RPMI8226 (cell line): ENCODE data around the gene CD8A.
A peak's percentile ranks its signal among the peaks of the same experiment; 100 is the strongest.
"Not testable (repeated sequence)": the region's sequence is repeated elsewhere in the genome, so short reads cannot be mapped to it uniquely, and the experiment has no call there.

ENCODE experiments used
- DNase-seq: peaks from one replicate; pipeline ENCODE4 v3.0.0-alpha.2; 2015

The CD8A gene

DNA sequence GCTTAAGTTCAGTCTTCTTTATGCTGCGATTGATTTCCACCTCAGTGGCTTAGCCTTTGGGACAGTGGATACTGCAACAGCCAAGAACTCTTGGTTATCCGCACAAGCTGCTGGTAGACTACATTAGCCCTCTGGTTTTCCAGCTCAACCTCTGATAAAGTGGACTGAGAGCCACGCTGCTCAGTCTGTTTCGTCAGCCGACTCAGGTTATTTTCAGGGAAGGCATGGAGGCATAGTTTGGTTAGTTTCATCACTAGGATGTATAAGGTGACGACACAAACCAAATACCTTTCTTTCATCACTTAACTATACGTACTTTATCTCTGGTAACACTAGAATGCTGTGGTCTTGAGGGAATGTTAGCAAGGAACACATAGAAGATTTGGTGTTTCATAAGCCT lies 14.2 kb downstream of the CD8A start:
- DNase-seq, result no peak

DNA sequence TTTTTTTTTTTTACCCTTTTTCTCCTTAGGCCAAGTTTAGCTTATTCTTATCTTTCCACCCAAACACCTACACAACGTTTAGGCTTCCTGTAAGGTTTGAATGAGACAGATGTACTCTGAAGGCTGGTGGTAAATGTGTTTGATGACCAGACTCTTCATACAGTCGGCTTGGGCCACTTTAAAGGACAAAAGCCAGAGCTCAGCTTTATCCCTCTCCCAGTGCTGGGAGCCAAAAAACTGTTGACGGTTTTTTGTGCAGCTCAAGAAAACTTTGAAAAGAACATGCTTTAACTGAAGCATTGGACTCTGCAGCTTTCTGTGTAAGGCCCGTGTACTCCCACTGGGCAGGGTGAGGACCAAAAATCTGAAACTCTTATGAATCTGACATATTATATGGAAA lies 15.4 kb downstream of the CD8A start:
- no peak for DNase-seq

DNA sequence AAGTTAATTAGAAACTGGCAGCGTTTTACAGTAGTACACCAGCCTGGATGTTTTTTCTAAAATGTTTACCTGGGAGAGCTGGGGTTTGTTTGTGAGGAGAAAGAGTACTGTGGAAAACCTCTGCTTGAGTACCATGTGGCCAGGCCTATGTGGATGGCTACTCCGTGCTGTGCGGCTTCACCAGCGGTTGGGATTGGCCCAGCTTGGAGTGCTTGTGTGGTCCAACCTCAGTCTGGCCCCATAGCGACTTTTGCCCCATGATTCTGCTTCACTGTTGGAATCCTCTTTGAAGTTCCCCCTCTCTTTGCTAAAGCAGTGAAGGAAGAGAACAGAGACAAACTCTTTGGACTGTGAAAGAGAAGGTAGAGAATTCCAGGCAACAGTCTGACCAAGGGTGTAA lies 15.9 kb downstream of the CD8A start:
- DNase-seq, result no peak

DNA sequence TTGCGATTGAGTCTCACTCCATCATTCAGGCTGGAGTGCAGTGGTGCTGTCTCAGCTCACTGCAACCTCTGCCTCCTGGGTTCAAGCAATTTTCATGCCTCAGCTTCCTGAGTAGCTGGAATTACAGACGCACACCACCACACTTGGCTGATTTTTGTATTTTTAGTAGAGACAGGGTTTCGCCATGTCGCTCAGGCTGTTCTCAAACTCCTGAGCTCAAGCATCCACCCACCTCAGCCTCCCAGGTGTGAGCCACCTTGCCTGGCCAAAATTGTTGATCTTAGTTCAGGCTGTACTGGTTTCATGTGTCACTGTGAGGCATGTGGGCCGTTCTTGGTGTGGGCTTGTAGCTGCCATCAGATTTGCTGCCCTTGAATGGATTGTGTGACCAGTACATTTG lies 18.1 kb downstream of the CD8A start:
- no peak for DNase-seq

DNA sequence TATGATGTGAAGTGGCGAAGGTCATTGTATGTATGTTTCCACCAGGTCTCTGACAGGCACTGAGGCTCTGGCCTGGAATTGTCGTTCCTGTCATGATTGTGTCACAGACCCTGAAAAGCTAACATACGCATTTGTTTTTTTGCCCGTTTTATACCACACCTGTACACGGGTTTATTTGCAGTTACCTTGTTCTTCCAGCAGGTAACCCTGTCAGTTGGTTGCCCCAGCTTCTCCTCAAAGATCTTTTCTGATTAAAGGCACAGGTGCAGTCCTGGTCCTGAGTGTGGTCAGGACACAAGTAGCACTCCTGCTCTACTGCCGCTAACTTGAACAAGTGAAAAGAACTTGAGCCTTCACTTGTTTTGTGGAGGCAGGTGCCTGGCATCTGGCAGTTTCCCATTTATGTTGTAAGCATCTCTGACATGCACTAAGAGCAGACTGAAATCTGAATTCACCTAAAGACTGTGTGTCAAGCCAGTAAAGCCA lies 19.9 kb downstream of the CD8A start:
- no peak for DNase-seq

DNA sequence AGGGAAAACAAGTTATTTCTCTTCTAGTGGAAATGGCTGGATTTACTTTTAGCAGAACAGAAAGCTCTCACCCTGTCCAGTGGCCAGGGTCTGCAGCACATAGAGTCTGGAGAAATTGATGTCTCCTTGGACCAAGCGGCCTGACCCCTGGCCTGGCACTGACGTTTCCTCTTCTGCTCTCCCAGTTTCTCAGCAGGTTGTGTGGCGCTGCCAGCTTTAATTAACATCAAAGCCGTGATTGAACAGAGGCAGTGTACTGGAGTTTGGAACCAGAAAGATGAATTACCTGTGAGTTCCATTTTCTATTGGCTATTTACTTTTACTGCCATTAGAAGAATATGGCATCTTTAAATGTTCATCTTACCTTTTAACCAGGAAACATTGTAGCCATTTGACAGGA lies 20.9 kb downstream of the CD8A start:
- DNase-seq, result no peak

DNA sequence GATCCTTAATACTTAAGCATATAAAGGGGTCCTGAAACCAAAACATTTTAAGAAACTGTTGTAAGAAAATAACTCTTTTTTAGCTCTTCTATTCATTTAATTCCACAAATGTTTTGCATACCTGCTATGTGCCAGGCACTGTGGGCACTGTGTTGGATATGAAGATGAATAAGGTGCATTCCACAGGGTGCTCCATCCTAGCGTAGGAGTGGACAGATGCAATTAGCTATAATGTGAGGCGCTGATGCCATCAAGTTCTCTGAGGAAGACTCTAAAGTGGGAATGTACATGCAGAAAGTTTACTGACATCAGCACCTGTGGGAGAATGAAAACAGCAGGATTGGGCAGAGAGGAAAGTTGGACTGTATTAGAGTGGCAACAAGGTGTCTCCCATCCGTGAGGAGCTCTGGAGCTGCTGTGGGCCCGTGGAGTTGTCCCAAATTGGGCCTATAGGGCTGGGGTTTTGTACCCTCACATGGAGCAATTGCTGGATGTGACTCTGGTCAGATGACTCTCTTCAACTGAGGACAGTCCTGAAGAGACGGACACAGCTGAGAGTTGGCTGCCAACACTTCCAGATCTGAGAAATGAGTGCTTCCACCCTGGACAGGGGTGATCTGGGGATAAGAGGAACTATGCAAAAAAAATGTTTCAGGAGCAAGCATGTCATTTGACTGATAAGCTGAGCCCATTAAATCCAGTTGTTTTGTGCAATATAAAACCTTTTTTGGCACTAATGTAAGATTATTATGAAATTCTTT lies 22.3 kb downstream of the CD8A start:
- no peak for DNase-seq

DNA sequence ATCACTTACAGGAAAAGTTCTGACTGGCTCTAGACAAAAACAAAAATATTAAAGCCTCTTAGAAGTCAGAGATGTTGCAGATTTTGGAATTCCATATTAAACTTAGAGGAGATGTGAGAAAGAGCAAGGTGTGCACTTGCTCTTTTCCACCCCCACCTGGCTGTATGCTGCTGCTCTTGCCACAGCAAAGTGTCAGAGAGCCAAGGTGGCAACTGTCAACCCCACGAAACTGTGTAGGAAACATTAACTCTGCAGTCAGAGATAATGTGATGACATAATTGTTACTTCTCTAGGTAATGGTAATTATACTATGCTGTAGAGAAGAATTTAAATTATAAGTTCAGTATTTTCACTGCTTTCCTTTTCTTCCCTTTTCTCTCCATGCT lies 25.4 kb downstream of the CD8A start:
- no peak for DNase-seq

DNA sequence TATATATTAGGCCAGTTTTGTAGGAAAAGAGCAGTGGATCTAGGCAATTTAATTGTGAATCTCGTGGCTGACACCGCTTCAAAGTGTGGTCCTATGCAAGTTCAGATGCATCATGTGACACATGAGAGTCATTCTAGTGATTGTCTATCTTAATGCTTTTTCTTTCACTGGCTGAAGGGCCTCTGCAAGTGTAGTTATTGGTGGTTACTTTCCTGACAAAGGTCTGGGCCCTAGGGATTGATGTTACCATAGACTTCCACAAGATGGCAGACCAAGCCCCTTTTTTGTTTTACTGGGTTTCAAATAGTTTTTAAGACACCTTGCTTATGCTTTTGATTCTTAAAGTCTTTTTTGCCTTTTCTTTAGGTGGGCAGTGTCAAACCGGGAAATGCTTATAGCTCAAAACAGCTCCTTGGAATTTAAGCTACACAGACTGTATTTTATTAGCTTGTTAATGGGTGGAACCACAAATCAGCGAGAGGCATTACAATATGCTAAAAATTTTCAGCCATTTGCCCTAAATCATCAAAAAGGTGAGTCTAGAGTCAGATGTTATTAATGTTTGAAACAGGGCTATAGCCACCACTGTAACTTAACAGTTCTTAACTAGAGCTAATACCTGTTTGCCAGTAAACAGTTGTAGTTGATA lies 25.9 kb downstream of the CD8A start:
- DNase-seq, result peak; percentile 59

DNA sequence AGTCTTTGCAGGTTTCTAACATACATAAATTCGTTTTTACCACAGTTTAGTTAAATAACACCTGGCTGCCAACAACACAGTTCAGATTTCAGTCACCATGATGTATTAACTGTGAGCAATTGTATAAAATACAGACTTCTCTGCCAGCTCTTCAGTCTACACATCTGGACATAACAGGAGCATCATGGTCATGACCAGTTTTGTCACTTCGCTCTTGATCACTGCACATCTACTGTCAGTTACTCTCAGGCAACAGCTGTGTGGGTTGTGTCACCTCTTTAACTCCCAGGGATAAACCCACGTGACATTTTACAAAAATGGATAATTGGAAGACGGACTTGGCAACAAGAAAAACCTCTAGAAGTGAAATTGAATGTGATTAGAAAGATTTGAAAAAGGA lies 30.3 kb downstream of the CD8A start:
- DNase-seq, result no peak

DNA sequence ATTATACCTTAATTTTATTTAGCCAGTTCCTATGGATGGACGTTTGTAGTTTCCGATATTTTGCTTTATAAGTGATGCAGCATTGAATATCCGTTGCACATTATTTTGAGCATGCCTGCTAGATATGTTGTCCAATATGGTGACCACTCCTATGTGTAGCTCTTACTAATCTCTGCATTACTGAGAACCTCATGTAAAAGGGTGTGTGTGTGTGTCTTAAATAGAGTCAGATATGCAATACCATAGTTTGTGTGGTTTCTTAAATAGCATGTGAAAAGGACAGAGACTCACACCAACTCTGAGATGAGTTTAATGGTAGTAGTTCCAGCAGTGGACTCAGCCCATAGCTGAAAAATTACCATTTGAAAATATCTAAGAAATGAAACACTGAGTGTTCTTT lies 32.3 kb downstream of the CD8A start:
- no peak for DNase-seq

DNA sequence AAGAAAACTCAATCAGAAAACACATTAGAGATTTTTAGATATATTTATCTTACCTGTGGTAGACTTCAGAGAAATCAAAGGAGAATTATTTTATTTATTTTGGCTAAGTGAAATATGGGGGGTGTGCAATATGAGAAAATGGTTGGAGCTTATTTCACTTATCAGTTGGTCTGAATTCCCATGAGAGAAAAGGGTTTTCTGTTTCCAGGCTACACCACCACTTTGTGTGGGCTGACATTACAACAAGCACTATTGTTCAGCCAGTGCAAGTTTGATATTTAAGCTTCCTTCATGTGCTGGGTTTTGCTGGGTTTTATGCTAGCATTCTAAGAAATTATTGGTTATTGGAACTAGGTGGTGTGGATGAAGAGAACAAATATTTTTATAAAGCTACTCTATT lies 37.1 kb downstream of the CD8A start:
- DNase-seq, result no peak

DNA sequence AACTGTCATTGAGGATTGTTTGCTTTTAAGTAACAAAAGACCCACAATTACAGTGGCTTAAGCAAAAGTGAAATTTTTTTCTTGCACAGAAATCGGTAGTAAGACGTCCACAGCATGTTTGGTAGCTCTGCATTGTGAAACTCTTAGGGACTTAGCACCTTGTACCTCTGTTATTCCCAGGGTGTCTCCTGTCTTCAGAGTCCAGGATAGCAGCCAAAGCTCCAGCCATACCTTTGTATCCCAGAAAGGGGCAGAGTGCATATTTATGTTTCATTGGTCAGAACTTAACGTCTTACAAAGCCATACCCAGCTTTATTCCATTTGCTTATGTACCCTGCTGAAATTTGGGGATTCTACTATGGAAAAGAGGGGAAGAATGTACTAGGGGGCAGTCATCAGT lies 37.8 kb downstream of the CD8A start:
- DNase-seq, result no peak

DNA sequence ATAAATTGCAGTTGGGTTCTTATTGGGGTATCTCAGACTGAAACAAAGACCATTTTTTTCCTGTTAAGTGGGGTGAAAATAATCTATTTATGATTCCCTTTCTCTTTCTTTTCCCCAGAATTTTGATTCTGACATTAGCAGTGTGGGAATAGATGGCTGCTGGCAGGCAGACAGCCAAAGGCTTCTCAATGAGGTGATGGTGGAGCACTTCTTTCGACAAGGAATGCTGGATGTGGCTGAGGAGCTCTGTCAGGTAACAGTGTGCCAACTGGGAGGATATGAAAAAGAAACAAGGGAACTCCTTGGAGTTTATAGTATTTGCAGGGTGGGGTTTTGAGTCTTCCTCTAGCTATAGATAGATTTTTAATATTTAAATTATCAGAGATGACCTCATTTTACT lies 38.9 kb downstream of the CD8A start:
- no peak for DNase-seq

DNA sequence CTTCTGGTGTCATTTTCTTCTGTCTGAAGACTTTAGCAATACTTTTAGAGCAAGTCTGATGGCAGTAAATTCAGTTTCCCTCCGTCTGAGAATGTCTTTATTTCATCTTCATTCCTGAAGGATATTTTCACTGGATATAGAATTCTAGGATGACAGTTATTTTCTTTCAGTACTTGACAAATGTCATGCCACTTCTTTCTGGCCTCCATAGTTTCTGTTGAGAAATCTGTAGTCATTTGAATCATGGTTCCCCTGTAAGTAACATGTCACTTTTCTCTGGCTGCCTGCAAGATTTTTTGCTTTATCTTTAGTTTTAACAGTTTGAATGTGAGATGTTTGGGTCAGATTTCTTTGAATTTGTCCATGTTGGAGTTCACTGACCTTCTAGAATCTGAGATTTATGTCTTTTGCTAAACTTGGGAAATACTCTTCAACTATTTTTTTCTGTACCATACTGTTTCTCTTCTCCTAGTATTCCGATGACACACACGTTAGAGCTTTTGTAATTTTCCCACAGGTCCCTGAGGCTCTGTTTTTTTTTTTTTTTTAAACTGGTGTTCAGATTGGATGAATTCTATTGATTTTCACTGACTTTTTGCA lies 40.4 kb downstream of the CD8A start:
- no peak for DNase-seq

DNA sequence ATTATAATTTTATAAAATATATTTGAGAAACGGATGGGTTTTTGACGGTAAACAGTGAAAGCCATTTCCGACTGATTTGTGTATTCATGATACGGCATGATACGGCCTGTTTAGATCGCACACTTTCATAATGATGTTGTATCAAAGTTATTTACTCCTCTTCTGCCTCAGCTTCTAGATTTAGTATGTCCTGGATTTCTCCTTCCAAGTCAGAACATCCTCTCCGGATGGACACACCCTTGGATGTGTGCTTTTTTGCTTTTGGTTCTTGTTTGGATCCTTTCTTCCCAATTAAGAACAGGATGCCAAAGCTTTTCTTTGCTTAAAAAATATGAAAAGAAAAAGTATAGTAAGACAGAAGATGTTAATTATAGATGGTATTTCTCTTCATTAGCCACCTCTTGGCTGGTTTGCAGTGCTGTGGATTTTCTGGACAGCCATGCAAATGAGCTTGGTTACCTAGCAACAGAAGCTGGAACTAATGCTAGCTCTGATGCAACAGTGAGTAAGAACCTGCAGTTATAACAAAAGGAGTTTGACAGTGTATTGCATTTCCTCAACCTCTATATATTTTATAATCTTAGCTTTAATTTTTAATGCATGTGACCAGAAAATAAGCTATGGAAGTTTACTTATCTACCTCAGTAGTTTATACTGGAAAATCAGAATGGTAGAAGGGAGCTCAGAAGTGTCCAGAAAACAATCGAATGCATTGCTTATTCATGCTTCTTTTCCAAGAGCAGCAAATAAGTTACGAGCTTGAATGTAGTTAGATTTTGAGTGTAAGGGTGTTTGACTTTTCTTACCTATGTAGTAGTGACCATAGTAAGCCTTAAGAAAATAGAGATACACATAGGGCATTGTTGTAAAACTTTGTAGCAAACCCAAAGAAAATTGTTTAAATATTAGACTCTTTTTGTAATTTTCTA lies 42.7 kb downstream of the CD8A start:
- peak; percentile 21 for DNase-seq

DNA sequence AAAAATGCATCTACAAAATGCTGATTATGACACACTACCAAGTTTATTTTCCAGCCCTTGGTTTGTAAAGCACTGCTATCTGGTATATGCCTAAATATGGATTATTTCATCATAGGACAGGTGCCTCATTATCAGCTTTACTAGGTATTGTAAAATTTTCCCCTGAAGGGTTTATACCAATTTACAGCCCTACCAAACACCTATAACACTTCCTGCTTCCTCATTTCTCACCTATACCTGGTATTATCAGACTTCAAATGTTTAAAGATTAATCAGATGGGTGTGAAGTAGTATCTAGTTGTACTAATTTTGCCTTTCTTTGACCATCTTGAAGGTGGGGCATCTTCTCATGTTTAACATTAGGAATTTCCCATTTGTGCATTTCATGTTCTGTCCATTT lies 43.8 kb downstream of the CD8A start:
- no peak for DNase-seq

DNA sequence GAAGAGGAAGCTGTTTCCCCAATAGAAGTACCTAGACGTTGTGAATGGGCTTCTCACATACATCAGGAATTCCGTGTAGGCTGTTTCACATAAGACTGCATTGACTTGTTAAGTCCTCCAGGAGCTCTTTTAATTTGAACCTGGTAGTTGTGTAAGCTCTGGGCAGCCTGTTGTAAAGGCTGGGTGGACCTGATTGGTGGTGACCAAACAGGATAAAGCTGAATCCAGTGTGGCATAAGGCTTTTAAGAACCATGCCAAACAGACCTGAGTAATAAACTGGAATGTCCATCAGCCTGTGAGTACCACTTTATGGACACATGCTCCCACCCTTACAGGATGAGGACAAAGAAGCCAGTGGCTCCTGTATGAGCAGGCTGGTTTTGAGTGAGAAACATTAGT lies 46.6 kb downstream of the CD8A start:
- DNase-seq, result no peak

DNA sequence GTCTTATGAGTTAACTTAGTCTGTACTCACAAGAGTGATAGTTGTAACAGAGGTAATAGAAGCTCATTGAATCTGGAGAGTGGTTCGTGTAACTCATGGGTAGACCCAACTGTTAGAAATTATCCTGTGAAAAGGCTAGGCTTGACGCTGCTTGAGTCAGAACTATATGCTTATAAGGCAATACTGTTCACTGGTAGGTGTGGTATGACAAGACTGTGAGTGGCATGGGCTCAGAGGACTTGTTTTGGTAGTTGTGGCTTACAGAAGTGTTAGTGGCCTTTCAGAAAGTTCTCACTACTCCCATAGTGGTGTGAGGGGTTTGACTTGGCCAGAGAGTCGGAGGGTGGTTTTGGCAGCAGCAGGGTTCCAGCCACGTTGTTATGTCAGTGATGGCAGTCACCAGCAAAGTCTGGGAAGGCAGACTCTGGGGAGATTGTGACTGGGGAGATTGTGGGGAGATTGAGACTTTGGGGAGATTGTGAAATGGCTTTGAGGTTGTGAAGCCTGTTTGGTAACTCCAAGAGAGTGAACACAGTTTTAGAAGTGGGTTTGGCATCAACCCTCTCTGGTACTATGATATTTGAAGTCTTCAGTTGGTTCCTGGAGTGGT lies 48.7 kb downstream of the CD8A start:
- not testable (repeated sequence) for DNase-seq

DNA sequence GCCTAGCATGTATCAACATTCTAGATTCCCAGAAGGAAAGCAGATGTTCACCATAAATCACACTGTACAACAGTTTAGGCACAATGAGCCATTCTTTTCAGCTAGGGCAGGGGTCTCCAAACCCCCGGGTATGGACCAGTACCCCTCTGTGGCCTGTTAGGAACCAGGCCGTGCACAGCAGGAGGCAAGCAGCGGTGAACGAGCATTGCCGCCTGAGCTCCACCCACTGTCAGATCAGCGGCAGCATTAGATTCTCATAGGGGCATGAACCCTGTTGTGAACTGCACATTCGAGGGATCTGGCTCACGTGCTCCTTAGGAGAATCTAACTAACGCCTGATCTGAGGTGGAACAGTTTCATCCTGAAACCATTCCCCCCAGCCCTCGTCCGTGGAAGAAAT lies 50.8 kb downstream of the CD8A start:
- DNase-seq, result not testable (repeated sequence)

DNA sequence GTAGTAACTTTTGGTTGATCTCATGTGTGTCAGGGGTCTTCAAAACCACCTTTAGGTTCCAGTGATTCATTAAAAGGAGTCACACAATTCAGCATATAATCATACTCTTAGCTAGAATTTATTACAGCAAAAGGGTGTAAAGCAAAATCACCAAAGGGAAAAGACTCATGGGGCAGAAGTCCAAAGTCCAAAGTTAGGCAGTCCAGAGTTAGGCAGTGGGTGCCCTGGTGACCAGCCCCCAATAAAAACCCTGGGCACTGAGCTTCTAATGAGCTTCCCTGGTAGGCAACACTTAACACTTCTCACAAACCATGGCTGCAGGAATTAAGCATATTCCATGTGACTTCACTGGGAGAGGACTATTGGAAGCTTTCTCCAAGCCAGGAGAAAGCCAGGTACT lies 51.2 kb downstream of the CD8A start:
- not testable (repeated sequence) for DNase-seq

DNA sequence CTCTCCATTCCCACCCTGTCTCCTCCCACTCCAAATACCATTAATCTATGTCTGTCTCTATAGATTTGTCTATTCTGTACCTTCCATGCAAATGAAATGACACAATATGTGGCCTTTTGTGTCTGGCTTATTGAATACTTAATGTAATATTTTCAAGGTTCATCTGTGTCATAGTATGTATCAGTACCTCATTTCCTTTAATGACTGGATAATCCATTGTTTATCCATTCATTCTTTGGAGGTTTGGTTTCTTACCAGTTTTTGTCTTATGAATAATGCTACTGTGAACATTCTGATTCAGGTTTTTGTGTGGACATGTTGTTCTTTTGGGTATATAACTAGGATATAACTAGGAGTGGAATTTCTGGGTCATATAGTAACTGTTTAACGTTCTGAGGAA lies 55.8 kb downstream of the CD8A start:
- DNase-seq, result not testable (repeated sequence)
